ENCODE results near the gene CLIC4.
"Not testable (repeated sequence)": the region's sequence is repeated elsewhere in the genome, so short reads cannot be mapped to it uniquely, and the experiment has no call there.

CLIC4 gene

GRCh38 chr1:24754229-24754628 is 9.0 kb downstream of the CLIC4 start:
- H3K4me3 ChIP-seq (ENCODE audit: low read depth, low read length), result no peak overlapping the region
- no peak for TF ChIP-seq CTCF (IDR thresholded peaks at IDR 0.05; ENCODE audit: borderline replicate concordance, insufficient read depth, low read depth, low read length)

GRCh38 chr1:24755323-24755722 is 10.1 kb downstream of the CLIC4 start:
- not testable (repeated sequence) for H3K4me3 ChIP-seq (ENCODE audit: low read depth, low read length)

- TF ChIP-seq CTCF (IDR thresholded peaks at IDR 0.05; ENCODE audit: borderline replicate concordance, insufficient read depth, low read depth, low read length), result no peak
- H3K4me3 ChIP-seq (ENCODE audit: low read depth, low read length), result no peak overlapping the region
Observed at GRCh38 chr1:24756395-24756794, 11.1 kb downstream of the CLIC4 start.

- H3K4me3 ChIP-seq (ENCODE audit: low read depth, low read length), result no peak overlapping the region
- TF ChIP-seq CTCF (IDR thresholded peaks at IDR 0.05; ENCODE audit: borderline replicate concordance, insufficient read depth, low read depth, low read length), result no peak
Observed at GRCh38 chr1:24759492-24759891, 14.2 kb downstream of the CLIC4 start.

GRCh38 chr1:24761582-24761981 is 16.3 kb downstream of the CLIC4 start:
- no peak overlapping the region for H3K4me3 ChIP-seq (ENCODE audit: low read depth, low read length)
- TF ChIP-seq CTCF (IDR thresholded peaks at IDR 0.05; ENCODE audit: borderline replicate concordance, insufficient read depth, low read depth, low read length), result no peak

GRCh38 chr1:24762133-24762676 is 17.0 kb downstream of the CLIC4 start:
- no peak overlapping the region for H3K4me3 ChIP-seq (ENCODE audit: low read depth, low read length)
- no peak for TF ChIP-seq CTCF (IDR thresholded peaks at IDR 0.05; ENCODE audit: borderline replicate concordance, insufficient read depth, low read depth, low read length)

GRCh38 chr1:24763671-24764070 is 18.4 kb downstream of the CLIC4 start:
- TF ChIP-seq CTCF (IDR thresholded peaks at IDR 0.05; ENCODE audit: borderline replicate concordance, insufficient read depth, low read depth, low read length), result no peak
- no peak overlapping the region for H3K4me3 ChIP-seq (ENCODE audit: low read depth, low read length)

- TF ChIP-seq CTCF (IDR thresholded peaks at IDR 0.05; ENCODE audit: borderline replicate concordance, insufficient read depth, low read depth, low read length), result no peak
- no peak overlapping the region for H3K4me3 ChIP-seq (ENCODE audit: low read depth, low read length)
Observed at GRCh38 chr1:24764439-24764838, 19.2 kb downstream of the CLIC4 start.

Data from GM12875 (cell line).